Tibial artery (tissue), 4 donors: ENCODE measurements around the gene CP.

Experiments
- DNase-seq, 2 donors: peaks; one replicate each; pipeline ENCODE4 v3.0.0-alpha.2; 2019
- H3K27ac ChIP-seq, 2 donors: fragments of 200-600 bp; sonication (generic) in 1 of 2; 1 replicate in 1 of 2; 2 replicates in 1 of 2; pipeline ENCODE4 v1.5.1; 2018 to 2019; ENCODE audit warnings: mild to moderate bottlenecking in 1 of 2
- H3K27me3 ChIP-seq, 2 donors: fragments of 200-600 bp; sonication (generic) in 1 of 2; one replicate each; pipeline versions ENCODE4 v1.5.1 to v1.6.0; 2016 to 2019
- H3K36me3 ChIP-seq, 3 donors: fragments of 200-600 bp; sonication (generic) in 2 of 3; one replicate each; pipeline ENCODE4 v1.5.1; 2016 to 2019; ENCODE audit warnings: mild to moderate bottlenecking in 2 of 3
- H3K4me1 ChIP-seq, 4 donors: fragments of 200-600 bp; sonication (generic) in 2 of 4; 1 replicate in 3 of 4; 2 replicates in 1 of 4; pipeline ENCODE4 v1.5.1; 2016 to 2019
- H3K4me3 ChIP-seq, 2 donors: fragments of 200-600 bp; sonication (generic) in 1 of 2; 1 replicate in 1 of 2; 2 replicates in 1 of 2; pipeline ENCODE4 v1.5.1; 2018 to 2019; ENCODE audit warnings: mild to moderate bottlenecking in 2 of 2
- H3K9me3 ChIP-seq, 3 donors: fragments of 200-600 bp; sonication (generic) in 1 of 3; one replicate each; pipeline ENCODE4 v1.5.1; 2016 to 2019
- CTCF ChIP-seq, 2 experiments: fragments of 200-600 bp in 1 of 2; fragments of 450-650 bp in 1 of 2; IDR thresholded peaks; one replicate each; pipeline ENCODE4 v1.5.1; 2017 to 2019; ENCODE audit warnings: antibody characterized with exemption in 2 of 2, mild to moderate bottlenecking in 1 of 2, moderate library complexity in 1 of 2
- intact Hi-C: fragments of 100-400 bp; cut with DNase I; formaldehyde crosslinking; loops from one replicate; pipeline ENCODE4 v1.15.0; 2023; ENCODE audit warnings: low total_unique reads

Gene CP

GRCh38 chr3:149160754-149161300 lies 60.8 kb downstream of the CP start:
- no peak overlapping the region for H3K4me3 ChIP-seq
- H3K4me1 ChIP-seq: no peaks in the 10 kb centered on the region
- H3K27me3 ChIP-seq: no peaks in the 10 kb centered on the region
- no peak overlapping the region for H3K27ac ChIP-seq
- TF ChIP-seq CTCF (IDR thresholded peaks at IDR 0.05): no peak
- DNase-seq: no peak
- intact Hi-C loops: no loop called here
- peaks cover 62 to 69% (median 62%) of the 10 kb centered on the region in 3 donors for H3K36me3 ChIP-seq
- no peaks in the 10 kb centered on the region for H3K9me3 ChIP-seq

GRCh38 chr3:149153402-149153801 lies 68.2 kb downstream of the CP start:
- Histone ChIP-seq H3K27ac (no peak overlapping the region), H3K36me3 (peaks cover 27 to 34% (median 30%) of the 10 kb centered on the region in 3 donors), H3K4me1 (no peaks in the 10 kb centered on the region), H3K4me3 (no peak overlapping the region), H3K27me3 (no peaks in the 10 kb centered on the region), H3K9me3 (no peaks in the 10 kb centered on the region)
- intact Hi-C loops: no loop called here
- no peak for TF ChIP-seq CTCF (IDR thresholded peaks at IDR 0.05)
- DNase-seq: no peak

GRCh38 chr3:149152420-149152819 lies 69.2 kb downstream of the CP start:
- Histone ChIP-seq H3K36me3 (peaks cover 17 to 37% (median 23%) of the 10 kb centered on the region in 3 donors), H3K4me3 (no peak overlapping the region), H3K9me3 (no peaks in the 10 kb centered on the region), H3K27ac (no peak overlapping the region), H3K27me3 (no peaks in the 10 kb centered on the region), H3K4me1 (no peaks in the 10 kb centered on the region)
- DNase-seq: no peak
- intact Hi-C loops: no loop called here
- TF ChIP-seq CTCF (IDR thresholded peaks at IDR 0.05): no peak

DNA sequence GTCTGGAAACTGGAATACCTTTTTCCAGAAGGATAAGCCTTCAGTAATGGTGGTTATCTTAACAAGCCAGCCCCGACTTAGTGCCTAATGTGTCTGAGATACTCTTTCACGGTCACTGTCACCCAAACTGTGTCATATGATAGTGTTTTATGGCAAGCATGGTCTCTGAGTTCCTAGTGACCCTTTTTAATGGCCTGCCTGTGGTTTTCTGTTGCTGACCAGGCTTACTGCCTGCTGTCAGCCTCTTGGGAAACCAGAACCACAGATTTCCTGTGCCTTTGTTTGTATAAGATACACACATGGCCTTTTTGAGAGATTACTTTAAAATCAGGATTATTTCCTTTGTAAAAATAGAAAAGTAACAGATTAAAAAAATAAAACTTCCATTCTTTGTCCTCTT lies 69.8 kb downstream of the CP start:
- no peak for DNase-seq
- H3K36me3 ChIP-seq: peaks cover 12 to 42% (median 18%) of the 10 kb centered on the region in 3 donors
- TF ChIP-seq CTCF (IDR thresholded peaks at IDR 0.05): no peak
- H3K27me3 ChIP-seq: no peaks in the 10 kb centered on the region
- H3K9me3 ChIP-seq: no peaks in the 10 kb centered on the region
- intact Hi-C loops: no loop called here
- no peaks in the 10 kb centered on the region for H3K4me1 ChIP-seq
- no peak overlapping the region for H3K4me3 ChIP-seq
- H3K27ac ChIP-seq: peak overlapping the region in 1 of 2 donors; percentile 13

GRCh38 chr3:149150436-149150835 lies 71.2 kb downstream of the CP start:
- intact Hi-C loops: no loop called here
- no peak for TF ChIP-seq CTCF (IDR thresholded peaks at IDR 0.05)
- DNase-seq: no peak
- H3K27me3 ChIP-seq: no peaks in the 10 kb centered on the region
- H3K4me1 ChIP-seq: no peaks in the 10 kb centered on the region
- H3K27ac ChIP-seq: no peak overlapping the region
- H3K9me3 ChIP-seq: no peaks in the 10 kb centered on the region
- peaks cover 12 to 56% (median 20%) of the 10 kb centered on the region in 3 donors for H3K36me3 ChIP-seq
- no peak overlapping the region for H3K4me3 ChIP-seq

GRCh38 chr3:149145974-149146373 lies 75.7 kb downstream of the CP start:
- Histone ChIP-seq H3K4me1 (no peaks in the 10 kb centered on the region), H3K36me3 (peaks cover 18 to 62% (median 31%) of the 10 kb centered on the region in 3 donors), H3K9me3 (no peaks in the 10 kb centered on the region), H3K27me3 (no peaks in the 10 kb centered on the region), H3K4me3 (no peak overlapping the region), H3K27ac (no peak overlapping the region)
- intact Hi-C loops: no loop called here
- TF ChIP-seq CTCF (IDR thresholded peaks at IDR 0.05): no peak
- DNase-seq: no peak
